Kidney epithelial cell (primary cell): ENCODE data around the gene CD151. TPM values are rescaled to one million over a fixed set of nuclear protein-coding genes. Genes with fewer than 3 reads are reported as not detected.
A peak's percentile ranks its signal among the peaks of the same experiment; 100 is the strongest.

Experiments used
- DNase-seq: peaks from one replicate; pipeline ENCODE4 v3.0.0-alpha.2; 2010; ENCODE audit warnings: low read depth
- H3K27me3 ChIP-seq: 2 replicates; pipeline ENCODE4 v1.6.0; 2011; ENCODE audit warnings: low read length; ENCODE audit not compliant: control insufficient read depth, insufficient read depth
- H3K36me3 ChIP-seq: 2 replicates; pipeline ENCODE4 v1.5.1; 2011; ENCODE audit warnings: low read length; ENCODE audit not compliant: control insufficient read depth, insufficient read depth
- H3K4me3 ChIP-seq: 2 replicates; pipeline ENCODE4 v1.5.1; 2011; ENCODE audit warnings: low read depth, mild to moderate bottlenecking, control low read depth, low read length
- CTCF ChIP-seq: IDR thresholded peaks from 2 replicates; pipeline ENCODE4 v1.5.1; 2011; ENCODE audit warnings: mild to moderate bottlenecking, moderate library complexity, low read length, control low read depth, inconsistent platforms; ENCODE audit not compliant: insufficient read depth, poor library complexity, severe bottlenecking
- total RNA-seq: library from RNA; depleted of rRNA; stranded (reverse); fragments of >200 nt; gene quantifications from 2 replicates; pipeline ENCODE4 v1.2.3, GENCODE V29; 2015

CD151 gene
- total RNA-seq, 1 donor from 2014 or later: 644 TPM

GRCh38 chr11:859394-860131 is 26.8 kb downstream of the CD151 start:
- no peaks in the 10 kb centered on the region for H3K36me3 ChIP-seq
- TF ChIP-seq CTCF: no peak
- no peaks in the 10 kb centered on the region for H3K27me3 ChIP-seq
- no peak for DNase-seq
- peak overlapping the region; percentile 3 for H3K4me3 ChIP-seq

GRCh38 chr11:860234-861104 is 27.7 kb downstream of the CD151 start:
- Histone ChIP-seq H3K36me3 (no peaks in the 10 kb centered on the region), H3K4me3 (no peak overlapping the region), H3K27me3 (no peaks in the 10 kb centered on the region)
- TF ChIP-seq CTCF: no peak
- DNase-seq: no peak

GRCh38 chr11:861105-861479 is 28.3 kb downstream of the CD151 start:
- no peaks in the 10 kb centered on the region for H3K27me3 ChIP-seq
- H3K36me3 ChIP-seq: no peaks in the 10 kb centered on the region
- DNase-seq: no peak
- TF ChIP-seq CTCF: no peak
- H3K4me3 ChIP-seq: no peak overlapping the region

- H3K36me3 ChIP-seq: no peaks in the 10 kb centered on the region
- no peak for DNase-seq
- no peak for TF ChIP-seq CTCF
- H3K27me3 ChIP-seq: no peaks in the 10 kb centered on the region
- H3K4me3 ChIP-seq: no peak overlapping the region
These were observed 29.4 kb downstream of the CD151 start for GRCh38 chr11:862081-862661.

- H3K36me3 ChIP-seq: no peaks in the 10 kb centered on the region
- no peak for TF ChIP-seq CTCF
These were observed 29.9 kb downstream of the CD151 start for GRCh38 chr11:862696-863022.

More at GRCh38 chr11:862696-863022, 29.9 kb downstream of the CD151 start:
- Histone ChIP-seq H3K4me3 (no peak overlapping the region), H3K27me3 (no peaks in the 10 kb centered on the region)
- no peak for DNase-seq
